Stimulated activated naive CD8-positive, alpha-beta T cell treated with anti-CD3 and anti-CD28 coated beads, Interleukin-15, Interleukin-2, amounts not matched to agents 100 ng/mL and 50 ng/mL, for 24 hours (primary cell): Measurements from ENCODE around the gene PHF21B.

Source experiments
- H3K27ac Mint-ChIP-seq: one replicate; pipeline ENCODE4 v1.8.0; 2021; ENCODE audit warnings: mild to moderate bottlenecking, mixed read lengths
- H3K27me3 Mint-ChIP-seq: one replicate; pipeline ENCODE4 v1.8.0; 2021; ENCODE audit warnings: mixed read lengths
- H3K36me3 Mint-ChIP-seq: one replicate; pipeline ENCODE4 v1.8.0; 2021; ENCODE audit warnings: low read depth, mixed read lengths
- H3K4me1 Mint-ChIP-seq: one replicate; pipeline ENCODE4 v1.8.0; 2021; ENCODE audit warnings: low read depth, mixed read lengths
- H3K4me3 Mint-ChIP-seq: one replicate; pipeline ENCODE4 v1.8.0; 2021; ENCODE audit warnings: mild to moderate bottlenecking, mixed read lengths
- H3K9me3 Mint-ChIP-seq: one replicate; pipeline ENCODE4 v1.8.0; 2021; ENCODE audit warnings: mixed read lengths

PHF21B gene

DNA sequence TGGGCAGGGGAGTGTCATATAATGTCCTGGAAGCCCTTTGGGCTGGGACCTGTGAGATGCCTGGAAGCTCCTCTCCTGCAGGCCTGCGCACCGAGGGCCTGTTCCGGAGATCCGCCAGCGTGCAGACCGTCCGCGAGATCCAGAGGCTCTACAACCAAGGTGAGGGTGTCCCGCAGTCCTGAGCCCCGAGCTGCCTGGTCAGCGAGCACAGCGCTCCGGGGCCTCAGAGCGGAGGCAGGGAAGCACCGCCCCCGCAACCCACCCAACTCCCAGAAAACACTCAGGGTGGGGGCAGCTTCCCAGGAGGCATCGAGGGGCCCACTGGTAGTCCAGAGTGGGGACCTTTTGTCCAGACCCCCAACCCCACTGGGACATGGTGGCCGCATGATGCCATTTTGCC lies 161.9 kb downstream of the PHF21B start:
- H3K27ac Mint-ChIP-seq = no peak overlapping the region
- peaks cover 4% of the 10 kb centered on the region for H3K27me3 Mint-ChIP-seq
- no peak overlapping the region for H3K4me3 Mint-ChIP-seq
- H3K4me1 Mint-ChIP-seq = no peaks in the 10 kb centered on the region
- peaks cover 6% of the 10 kb centered on the region for H3K9me3 Mint-ChIP-seq
- H3K36me3 Mint-ChIP-seq = no peaks in the 10 kb centered on the region

DNA sequence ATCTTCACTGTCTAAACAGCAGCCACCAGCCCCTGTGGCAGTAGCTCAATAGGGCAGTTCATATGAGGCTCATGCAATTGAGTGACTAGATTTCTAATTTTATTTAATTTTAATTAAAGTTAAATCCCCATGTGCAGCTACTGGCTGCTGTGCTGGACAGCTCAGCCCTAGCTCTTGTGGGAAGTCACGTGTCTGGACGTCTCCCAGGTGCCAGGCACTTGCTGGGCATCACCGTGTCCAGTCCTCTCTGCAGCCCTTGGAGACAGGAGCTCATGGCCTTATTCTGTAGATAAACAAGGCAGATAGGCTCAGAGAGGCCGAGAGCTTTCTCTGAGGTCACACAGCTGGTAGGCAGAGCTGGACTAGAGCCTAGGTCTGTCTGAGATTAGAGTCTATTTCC lies 162.4 kb downstream of the PHF21B start:
- no peaks in the 10 kb centered on the region for H3K4me1 Mint-ChIP-seq
- H3K27ac Mint-ChIP-seq = no peak overlapping the region
- peaks cover 6% of the 10 kb centered on the region for H3K9me3 Mint-ChIP-seq
- no peak overlapping the region for H3K4me3 Mint-ChIP-seq
- H3K36me3 Mint-ChIP-seq = no peaks in the 10 kb centered on the region
- peaks cover 4% of the 10 kb centered on the region for H3K27me3 Mint-ChIP-seq

DNA sequence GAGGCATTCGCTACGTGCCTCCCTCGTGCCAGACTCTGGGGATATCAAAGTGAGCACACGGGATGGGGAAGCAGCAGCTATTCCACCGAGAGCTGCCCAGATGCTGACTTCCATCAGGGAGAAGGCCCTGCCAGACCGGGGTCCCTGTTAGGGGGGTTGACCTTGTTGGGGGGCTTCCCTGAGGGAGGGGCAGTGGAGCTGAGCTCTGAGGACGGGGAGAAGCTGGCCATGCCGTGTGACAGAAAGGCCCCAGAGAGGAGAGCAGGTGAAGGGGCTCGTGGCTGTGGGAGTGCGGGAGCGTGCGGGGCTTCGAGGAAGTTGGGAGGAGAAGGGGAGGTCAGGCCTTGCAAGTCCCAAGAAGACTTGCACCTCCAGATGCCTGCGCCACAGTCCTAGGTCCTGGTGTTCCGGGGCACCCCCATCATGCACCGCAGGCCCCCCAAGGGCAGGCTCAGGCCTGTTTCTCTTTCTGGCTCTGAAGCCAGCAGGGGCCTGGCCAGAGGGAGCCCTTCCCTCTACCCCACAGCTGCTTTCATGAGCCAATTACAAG lies 163.0 kb downstream of the PHF21B start:
- Mint-ChIP-seq H3K4me3 (no peak overlapping the region), H3K36me3 (no peaks in the 10 kb centered on the region), H3K4me1 (no peaks in the 10 kb centered on the region), H3K27me3 (peaks cover 4% of the 10 kb centered on the region), H3K9me3 (peaks cover 6% of the 10 kb centered on the region), H3K27ac (no peak overlapping the region)

DNA sequence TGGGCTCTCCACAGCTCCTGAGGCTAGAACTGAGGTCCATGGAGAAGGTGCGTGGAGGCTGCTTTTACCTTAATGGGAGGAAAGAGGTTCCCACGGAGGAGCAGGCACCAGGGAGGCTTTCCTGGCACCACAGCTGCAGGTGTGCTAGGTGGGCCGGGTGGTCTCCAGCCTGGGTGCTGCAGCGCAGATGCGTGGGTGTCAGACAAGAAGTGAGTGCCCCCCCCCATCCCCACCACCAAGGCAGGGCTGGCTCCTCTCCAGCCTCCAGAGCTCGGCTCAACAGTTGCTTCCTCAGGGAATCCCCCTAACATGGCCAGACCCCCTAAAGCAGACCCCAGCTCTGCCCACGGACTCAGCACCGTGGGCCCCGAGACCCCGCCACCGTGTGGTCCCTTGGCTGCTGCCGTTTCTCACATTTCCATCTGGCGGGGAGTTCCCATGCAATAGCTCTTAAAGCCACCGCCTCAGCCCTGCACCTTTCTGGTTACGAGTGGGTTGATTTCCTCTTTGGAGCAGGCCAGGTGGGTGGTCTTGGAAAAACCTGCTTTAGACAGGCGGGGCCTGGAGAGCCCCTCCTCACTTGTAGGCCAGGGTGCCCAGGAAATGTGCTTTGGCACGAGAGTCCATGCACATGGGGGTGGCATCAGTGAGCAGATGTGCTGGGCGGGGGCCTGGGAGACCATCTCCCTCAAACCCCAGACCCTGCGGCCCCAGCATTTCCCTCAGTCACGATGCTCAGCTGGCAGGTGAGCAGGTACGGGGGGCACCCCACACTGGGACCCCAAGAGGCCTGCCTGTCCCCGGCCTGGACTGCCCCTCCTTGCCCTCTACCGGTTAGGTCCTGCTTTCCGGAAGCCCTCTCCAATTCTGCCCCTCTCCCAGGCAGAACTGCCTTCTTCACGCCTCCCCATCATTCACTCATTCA lies 163.7 kb downstream of the PHF21B start:
- Mint-ChIP-seq H3K27me3 (peaks cover 4% of the 10 kb centered on the region), H3K36me3 (no peaks in the 10 kb centered on the region), H3K4me3 (no peak overlapping the region), H3K4me1 (no peaks in the 10 kb centered on the region), H3K27ac (no peak overlapping the region), H3K9me3 (peaks cover 6% of the 10 kb centered on the region)

DNA sequence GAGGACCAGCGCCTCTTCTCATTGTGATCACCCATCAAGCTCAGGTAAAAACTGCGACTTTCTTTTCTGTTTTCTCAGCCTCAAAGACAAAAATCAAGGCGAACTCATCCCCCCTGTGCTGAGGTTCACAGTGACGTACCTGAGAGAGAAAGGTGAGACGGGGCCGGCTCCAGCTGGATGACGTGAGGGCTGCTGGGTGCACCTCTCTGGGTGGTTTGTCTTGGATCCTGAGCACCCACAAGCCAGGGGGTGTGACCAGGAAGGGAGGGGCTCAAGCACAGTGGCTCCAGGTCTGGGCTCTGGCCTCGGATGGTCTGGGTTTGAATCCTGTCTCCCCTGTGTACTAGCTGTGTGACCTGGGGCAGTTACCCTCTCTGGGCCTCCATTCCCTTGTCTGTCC lies 164.6 kb downstream of the PHF21B start:
- Mint-ChIP-seq H3K9me3 (peaks cover 6% of the 10 kb centered on the region), H3K27me3 (peaks cover 4% of the 10 kb centered on the region), H3K27ac (no peak overlapping the region), H3K4me1 (no peaks in the 10 kb centered on the region), H3K4me3 (no peak overlapping the region), H3K36me3 (no peaks in the 10 kb centered on the region)

DNA sequence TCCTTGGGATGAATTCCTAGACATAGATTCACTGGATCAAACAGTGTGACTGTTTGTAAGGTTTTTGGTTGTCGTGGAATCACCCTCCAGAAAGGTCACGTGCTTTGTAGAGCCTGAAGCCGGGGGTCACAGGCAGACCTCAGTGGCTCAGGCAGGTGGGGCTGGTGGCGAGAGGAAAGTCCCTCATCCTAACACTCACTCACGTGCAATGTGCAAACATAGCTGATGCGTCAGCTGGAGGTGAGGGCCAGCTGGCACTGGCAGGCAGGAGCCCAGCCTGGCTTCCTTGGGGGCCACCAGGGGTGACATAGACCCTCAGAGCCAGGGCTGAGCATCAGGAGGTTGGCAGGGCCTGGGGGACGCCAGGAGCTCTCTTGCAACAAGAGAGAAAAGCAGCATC lies 167.4 kb downstream of the PHF21B start:
- Mint-ChIP-seq H3K9me3 (peaks cover 6% of the 10 kb centered on the region), H3K27me3 (peaks cover 4% of the 10 kb centered on the region), H3K4me1 (no peaks in the 10 kb centered on the region), H3K36me3 (no peaks in the 10 kb centered on the region), H3K4me3 (no peak overlapping the region), H3K27ac (no peak overlapping the region)

DNA sequence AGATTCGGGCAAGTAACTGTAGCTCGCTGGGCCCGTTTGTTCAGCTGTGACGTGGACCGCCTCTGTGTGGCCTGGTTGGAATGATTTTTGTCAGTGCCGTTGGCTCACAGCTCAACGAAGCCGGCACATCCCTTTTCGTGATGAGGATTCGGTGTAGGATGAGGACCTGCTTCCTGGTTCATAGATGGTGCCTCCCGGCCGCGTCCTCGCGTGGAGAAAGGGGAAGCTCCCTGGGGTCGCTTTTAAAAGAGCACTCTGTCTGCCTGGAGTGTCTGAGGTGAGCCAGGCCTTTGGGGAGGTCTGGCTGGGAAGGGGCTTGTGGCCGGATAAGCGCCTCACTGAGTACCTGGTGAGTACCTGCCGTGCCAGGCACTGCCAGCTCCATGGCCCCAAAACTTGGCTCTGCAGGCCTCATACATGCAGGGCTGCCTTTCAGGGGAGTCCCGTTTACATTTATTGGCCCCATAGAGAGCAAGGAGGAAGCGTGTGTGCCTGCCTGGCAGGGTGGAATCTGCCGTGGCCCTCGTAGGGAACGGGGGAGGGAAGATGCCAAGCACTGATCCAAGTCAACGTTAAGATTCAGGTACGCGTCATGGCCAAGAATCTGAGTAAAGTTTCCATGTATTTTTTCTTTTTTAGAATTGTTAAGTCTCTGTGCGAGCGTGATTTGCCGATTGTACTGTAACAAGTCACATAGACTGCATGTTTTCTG lies 169.0 kb downstream of the PHF21B start:
- H3K4me3 Mint-ChIP-seq = no peak overlapping the region
- H3K4me1 Mint-ChIP-seq = no peaks in the 10 kb centered on the region
- no peak overlapping the region for H3K27ac Mint-ChIP-seq
- H3K27me3 Mint-ChIP-seq = peaks cover 7% of the 10 kb centered on the region
- no peaks in the 10 kb centered on the region for H3K36me3 Mint-ChIP-seq
- peaks cover 6% of the 10 kb centered on the region for H3K9me3 Mint-ChIP-seq

DNA sequence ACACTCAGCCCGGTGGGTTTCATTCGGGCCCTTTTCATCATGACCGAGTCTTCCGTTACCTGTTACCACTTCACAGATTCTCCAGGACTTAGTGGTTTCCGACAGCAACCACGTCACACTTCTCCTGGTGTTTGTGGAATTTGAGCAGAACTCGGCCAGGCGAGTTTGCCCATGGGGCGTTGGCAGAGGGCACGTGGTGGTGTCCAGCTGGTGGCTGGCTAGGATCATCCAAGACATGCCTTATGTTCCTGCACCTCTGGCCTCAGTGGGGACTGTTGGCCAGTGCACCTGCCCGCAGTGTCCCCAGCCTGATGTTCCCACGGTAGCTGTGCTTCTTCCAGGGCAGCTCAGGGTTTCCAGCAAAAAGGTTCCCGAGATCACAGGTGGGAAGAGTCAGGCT lies 170.1 kb downstream of the PHF21B start:
- Mint-ChIP-seq H3K27ac (no peak overlapping the region), H3K36me3 (no peaks in the 10 kb centered on the region), H3K9me3 (peaks cover 5% of the 10 kb centered on the region), H3K27me3 (peaks cover 9% of the 10 kb centered on the region), H3K4me1 (no peaks in the 10 kb centered on the region), H3K4me3 (no peak overlapping the region)

DNA sequence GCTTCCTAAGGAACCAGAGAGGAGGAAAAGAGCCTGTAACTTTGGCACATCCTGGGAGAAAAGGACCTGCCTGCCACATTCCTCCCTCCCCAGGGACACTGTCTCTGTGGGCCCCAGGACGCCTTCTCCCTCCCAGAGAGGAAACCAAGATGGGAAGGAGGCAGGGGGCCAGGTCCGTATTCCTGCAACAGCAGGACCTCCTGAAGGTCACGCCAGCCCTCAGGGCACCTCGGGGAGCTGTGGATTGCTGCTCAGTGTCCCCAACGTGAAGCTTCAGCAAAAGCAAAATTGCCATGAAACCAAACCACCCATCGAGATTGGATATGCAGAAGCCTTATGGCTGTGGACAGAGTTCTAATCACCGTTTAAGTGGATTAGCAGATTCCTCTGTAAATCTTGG lies 170.7 kb downstream of the PHF21B start:
- Mint-ChIP-seq H3K36me3 (no peaks in the 10 kb centered on the region), H3K4me1 (no peaks in the 10 kb centered on the region), H3K9me3 (peaks cover 6% of the 10 kb centered on the region), H3K27me3 (peaks cover 14% of the 10 kb centered on the region), H3K4me3 (no peak overlapping the region), H3K27ac (no peak overlapping the region)

DNA sequence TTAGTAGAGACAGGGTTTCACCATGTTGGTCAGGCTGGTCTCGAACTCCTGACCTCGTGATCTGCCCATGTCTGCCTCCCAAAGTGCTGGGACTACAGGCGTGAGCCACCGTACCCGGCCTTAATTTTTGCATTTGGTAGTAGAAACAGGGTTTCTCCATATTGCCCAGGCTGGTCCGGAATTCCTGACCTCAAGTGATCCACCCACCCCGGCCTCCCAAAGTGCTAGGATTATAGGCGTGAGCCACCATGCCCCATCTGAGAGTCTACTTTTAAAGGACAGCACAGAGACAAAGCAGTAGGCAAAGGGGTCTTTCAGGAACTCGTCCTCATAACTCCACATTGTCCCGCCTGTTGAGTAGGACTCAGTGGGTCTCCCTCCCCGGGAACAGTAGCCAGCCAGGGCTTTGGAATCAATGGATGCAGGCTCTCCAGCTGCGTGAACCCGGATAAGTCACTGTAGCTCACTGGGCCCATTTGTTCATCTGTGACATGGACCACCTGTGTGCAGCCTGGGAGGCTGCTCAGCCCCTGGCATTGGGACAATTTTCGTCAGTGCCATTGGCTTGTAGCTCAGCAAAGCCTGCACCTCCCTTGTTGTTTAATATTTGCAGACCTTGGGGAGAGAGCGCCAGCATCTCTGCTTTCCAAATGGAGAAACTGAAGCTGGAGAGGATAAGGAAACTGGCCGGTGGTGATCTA lies 171.3 kb downstream of the PHF21B start:
- Mint-ChIP-seq H3K4me1 (no peaks in the 10 kb centered on the region), H3K4me3 (no peak overlapping the region), H3K9me3 (peaks cover 6% of the 10 kb centered on the region), H3K27ac (no peak overlapping the region), H3K27me3 (peaks cover 20% of the 10 kb centered on the region), H3K36me3 (no peaks in the 10 kb centered on the region)

DNA sequence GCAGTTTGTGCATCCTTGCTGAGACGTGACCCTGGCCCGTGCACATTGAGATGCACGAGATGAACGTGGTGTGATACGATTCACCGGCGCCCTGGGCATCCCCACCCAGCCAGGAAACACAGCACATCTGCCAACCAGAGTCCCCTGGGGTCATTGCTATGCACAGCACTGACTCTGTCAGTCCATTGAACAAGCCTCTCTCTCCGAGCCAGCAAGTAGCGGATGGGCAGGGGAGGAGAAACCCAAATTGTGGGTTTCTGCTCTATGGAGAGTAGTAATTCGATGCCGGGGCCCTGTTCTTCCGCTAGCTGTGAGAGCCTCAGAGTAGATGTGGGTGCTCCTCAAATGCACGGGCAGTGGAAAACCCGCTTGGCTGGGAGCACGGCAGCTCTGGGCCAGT lies 172.3 kb downstream of the PHF21B start:
- no peak overlapping the region for H3K27ac Mint-ChIP-seq
- H3K36me3 Mint-ChIP-seq = no peaks in the 10 kb centered on the region
- H3K4me1 Mint-ChIP-seq = no peaks in the 10 kb centered on the region
- H3K9me3 Mint-ChIP-seq = peaks cover 6% of the 10 kb centered on the region
- H3K27me3 Mint-ChIP-seq = peaks cover 20% of the 10 kb centered on the region
- H3K4me3 Mint-ChIP-seq = no peak overlapping the region

DNA sequence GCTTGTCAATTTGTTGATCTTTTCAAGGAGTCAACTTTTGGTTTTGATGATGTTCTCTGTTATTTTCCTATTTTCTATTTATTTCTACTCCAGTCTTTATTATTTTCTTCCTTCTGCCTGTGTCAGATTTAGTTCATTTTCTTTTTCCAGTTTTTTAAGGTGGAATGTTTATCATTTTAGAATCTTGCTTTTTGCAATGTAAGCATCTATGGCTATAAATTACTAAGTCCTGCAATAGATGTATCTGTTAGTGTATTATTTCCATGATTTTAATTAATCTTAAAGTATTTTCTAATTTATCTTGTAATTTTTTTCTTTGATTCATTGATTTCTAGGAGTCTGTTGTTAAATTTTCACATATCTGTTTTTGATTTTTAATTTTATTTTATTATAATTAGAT lies 175.7 kb downstream of the PHF21B start:
- Mint-ChIP-seq H3K27ac (no peak overlapping the region), H3K36me3 (no peaks in the 10 kb centered on the region), H3K4me3 (no peak overlapping the region), H3K27me3 (peaks cover 20% of the 10 kb centered on the region), H3K4me1 (no peaks in the 10 kb centered on the region), H3K9me3 (peaks cover 6% of the 10 kb centered on the region)

DNA sequence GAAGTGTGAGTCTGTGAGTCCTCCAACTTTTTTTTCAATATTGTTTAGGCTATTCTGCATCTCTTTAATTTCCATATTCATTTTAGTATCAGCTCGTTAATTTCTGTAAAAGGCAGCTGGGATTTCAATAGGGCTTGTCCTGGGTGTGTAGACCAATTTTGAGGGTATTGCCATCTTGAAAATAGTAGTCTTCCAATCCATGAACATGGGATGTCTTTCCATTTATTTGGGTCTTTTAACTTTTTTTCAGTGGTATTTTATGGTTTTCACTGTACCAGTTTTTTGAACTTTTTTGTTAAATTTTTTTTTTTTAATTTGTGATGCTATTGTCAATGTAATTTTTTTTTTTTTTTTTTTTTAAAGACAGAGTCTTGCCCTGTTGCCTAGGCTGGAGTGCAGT lies 177.9 kb downstream of the PHF21B start:
- Mint-ChIP-seq H3K4me3 (no peak overlapping the region), H3K36me3 (no peaks in the 10 kb centered on the region), H3K9me3 (peaks cover 6% of the 10 kb centered on the region), H3K4me1 (no peaks in the 10 kb centered on the region), H3K27me3 (peaks cover 25% of the 10 kb centered on the region), H3K27ac (no peak overlapping the region)
